Hematopoietic multipotent progenitor cell treated with erythropoietin and hydrocortisone succinate and interleukin-3 and kit ligand, for 6 days (in vitro differentiated cells): Measurements from ENCODE around the gene PLAGL1.

Experiments
- DNase-seq: peaks from one replicate; pipeline ENCODE4 v3.0.0-alpha.2; 2015

PLAGL1 gene

DNA sequence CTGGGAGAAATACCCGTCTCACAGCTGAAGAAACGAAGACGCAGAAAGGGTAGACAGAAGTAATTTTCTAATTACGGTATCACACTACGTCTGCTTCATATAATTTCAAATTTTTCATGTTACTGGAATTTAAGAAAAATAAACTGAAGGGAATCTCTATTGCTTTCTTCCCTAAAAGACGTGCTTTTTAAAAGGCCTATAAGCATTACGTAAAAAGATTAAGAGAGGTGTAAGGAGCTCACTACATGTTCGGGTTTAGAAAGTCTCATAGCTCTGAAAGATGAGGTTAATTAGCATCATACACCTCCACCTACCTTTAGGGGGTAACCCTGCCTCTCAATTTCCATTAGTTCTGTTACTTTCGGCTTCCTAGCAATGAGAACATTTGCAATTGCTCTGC lies 787 bp upstream of the PLAGL1 start:
- no peak for DNase-seq

GRCh38 chr6:144007478-144008119 lies 460 bp downstream of the PLAGL1 start:
- DNase-seq = peak; percentile 42

DNA sequence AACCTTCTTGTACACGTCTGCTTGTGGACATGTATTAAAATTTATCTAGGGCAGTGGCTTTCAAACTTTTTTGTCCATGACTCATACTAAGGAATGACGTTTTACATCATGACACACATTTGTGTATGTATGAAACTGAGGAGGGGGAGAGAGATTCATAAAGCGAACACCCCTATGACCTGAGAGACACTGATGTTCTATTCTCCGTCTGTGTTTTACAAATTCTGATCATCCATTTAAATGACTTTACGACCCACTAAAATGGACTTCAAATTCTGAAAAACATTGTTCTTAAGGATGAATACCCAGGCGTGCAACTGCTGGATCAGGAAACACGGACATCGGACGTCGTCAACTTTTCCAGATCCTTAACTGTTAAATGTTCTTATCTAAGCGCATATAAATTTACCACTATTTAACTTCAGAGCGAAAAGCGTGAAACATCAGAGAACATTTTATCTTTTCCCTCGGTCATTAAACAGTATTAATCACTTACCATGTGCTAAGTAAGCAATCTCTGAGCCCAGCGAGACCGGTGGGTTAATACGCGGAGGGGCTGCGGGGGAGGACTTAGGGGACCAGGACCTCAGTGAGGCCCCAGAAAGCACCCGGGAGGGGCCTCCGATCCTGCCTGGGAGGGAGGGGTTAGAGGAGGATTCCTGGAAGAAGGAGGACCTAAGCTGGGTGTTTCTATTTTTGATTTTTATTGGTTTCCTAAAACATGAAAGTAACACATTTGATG lies 1.2 kb downstream of the PLAGL1 start:
- DNase-seq = peak; percentile 50

GRCh38 chr6:143999406-143999805 lies 8.7 kb downstream of the PLAGL1 start:
- DNase-seq = no peak

DNA sequence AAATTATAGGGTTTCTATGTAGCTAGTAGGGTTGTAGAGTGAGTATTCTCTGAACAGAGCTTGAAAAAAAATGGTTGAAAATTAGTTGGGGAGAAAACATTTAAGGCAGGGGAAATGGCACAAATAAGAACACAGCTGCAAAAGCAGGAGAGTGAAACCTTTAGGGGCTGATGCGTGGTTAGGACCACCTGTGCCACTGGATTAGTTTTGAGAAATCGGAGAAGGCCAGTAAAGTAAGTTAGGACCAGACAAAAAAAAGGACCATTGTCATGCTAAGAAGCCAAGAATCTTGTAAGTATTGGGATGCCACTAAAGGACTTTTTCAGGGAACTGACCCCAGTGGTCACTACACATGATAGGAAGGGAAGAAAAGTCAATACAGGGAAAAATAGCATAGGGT lies 9.4 kb downstream of the PLAGL1 start:
- DNase-seq = no peak

DNA sequence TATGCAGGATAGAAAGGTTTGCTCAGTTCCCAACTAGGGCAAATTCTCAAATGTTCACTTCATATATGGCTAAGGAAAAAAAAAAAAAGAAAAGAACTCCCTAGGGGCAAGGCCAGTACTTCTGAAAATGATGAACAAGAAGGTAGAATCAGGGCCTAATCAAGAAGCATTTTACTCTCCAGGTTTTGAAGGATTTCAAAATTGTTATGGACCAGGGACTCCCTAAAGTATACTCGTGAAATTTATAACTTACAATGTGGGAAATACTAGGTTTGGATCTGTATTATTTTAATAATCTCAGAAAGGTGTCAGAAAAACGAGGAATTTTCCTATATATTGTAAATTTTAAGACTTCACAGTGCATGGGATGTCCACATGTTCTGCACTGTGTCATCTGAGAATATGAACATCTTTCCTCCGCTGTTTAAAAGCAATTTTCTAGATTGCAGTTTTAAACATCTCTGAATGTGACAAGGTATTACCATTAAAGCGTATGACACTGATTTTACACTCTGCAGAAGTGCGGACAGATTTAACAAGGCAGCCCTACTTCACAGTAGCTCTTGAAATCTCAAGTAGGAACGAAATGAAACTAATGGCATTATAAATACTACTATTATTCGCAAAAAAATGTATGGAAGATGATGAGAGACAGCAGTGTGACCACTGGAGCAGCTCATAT lies 14.0 kb downstream of the PLAGL1 start:
- no peak for DNase-seq

DNA sequence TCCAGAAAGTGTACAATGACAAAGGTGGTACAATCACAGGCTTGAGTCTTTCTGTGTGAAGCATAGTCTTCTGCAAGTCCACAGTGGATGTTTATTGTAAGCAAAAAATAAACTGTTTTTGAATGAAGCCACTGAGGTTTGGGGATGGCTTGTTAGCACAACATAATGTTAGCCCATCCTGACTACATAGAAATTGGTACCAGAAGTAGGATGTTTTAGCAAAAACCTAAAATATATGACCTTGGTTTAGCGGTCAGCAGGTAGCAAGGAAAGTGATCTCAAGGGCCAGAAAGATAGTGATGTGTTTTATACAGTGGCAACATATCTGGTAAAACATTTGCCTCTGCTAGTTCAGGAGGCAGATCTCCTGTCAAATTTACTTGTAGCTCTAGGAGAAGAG lies 15.8 kb downstream of the PLAGL1 start:
- no peak for DNase-seq

DNA sequence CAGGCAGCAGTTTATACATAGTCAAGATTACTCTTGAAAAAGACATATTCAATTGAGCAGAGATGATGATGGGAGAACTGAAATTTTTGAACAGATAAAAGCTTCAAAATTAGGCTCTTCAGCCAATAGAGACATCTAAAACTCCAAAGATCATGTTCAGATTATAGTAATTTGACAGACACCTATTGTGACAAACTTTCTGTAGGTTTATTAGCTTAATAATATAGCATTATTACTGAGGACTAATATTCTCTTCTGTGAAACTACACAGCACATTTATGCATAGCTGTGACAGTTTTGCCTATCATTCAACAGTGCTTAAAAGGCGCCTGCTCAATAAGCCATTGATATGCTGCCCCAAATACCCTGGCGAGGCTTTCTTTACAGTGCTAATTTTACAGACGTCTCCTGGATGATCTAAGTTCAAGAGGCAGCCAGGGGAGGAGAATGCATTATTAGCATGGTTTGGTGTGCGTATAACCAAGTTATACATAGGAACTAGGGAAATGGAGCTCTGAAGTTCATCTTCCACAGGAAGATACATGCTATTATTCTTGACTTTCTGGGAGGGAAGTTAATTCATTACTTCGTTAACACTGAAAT lies 21.5 kb downstream of the PLAGL1 start:
- DNase-seq = no peak

DNA sequence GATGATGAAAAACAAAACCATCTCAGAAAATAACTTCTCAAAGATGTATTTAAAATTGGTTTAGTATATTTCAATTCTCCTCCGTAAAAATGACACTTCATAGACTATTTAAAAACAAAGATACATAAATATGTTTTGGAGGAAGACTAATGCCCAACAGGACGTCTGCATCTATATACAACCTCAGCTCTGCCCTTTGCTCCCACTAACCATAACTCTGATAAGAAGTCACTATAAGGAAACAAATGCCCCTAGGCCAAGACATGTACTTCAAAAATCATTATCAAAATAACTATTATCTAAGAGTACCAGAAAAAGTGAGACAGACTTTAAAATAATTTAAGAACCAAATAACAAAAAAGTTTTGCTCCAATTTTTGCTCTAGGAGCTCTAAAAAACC lies 23.4 kb downstream of the PLAGL1 start:
- DNase-seq = no peak

GRCh38 chr6:143982968-143983367 lies 25.1 kb downstream of the PLAGL1 start:
- no peak for DNase-seq

DNA sequence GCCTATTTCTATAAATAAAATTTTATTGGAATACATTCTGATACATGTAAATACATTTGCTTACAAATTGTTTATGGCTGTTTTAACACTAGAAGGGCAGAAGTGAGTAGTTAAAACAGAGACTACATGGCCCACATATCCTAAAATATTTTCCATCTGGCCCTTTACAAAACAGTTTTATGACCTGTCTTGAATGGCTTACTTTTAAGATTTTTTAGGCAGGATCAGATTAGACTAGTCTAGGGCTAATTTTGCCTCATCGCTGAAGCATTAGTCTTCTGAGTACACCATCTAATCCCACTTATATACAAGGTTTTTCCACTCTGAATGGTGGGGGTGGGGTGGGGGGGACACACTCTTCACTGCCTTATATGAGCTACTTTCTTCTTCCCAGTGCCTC lies 27.1 kb downstream of the PLAGL1 start:
- DNase-seq = no peak

- DNase-seq = peak; percentile 73
Observed at GRCh38 chr6:143976806-143977349, 31.2 kb downstream of the PLAGL1 start.

DNA sequence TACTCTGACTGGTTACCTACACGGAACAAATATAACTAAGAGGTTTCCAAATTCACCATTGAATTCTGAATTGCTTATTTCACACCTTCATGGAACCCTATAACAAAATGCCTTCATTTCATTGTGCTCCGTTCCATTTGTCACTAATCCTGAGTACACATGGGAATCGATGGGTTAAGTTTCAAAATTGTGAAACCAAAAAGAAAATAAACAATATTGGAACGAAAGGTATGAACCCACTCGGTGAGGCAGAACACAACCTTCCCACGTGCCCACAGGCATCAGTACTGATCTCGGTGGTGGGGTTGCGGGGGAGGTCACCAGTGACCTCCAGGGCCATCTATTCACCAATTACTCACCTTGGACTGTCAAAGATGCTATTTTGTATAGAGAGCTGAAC lies 34.0 kb downstream of the PLAGL1 start:
- no peak for DNase-seq

- DNase-seq = no peak
Observed at GRCh38 chr6:143973097-143973966, 34.7 kb downstream of the PLAGL1 start.

DNA sequence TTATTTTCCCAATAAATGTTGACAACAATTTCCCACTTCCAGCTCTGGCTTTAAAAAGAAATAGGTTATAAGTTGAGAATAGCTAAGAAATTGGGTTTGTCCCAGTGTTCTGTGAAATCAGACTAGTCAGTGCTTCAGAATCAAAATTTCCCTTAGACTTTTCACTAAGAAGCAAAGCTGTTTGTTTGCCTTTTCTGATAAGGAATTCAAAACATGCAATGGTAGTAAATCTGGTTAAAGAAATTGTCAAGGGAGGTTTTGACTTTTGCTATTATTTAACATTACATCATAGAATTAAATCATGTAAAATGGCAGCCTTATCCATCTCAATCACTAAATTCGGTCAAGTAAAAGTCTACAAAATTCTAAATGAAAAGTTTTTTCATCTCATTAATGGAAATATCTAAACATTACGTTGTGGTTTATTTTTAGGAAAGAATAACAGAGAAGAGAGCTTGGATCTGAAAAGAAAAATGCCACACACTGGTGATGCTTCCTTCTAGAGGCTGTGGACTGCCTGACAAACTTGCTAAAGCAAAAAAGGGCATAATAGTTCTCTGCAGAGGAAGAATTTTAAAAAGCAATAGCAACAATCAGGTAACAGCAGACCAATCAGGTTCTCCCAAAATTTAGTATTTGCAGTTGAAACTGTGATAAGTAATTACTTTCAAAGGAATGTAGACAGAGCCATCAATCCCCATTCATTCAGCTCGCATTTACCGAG lies 36.4 kb downstream of the PLAGL1 start:
- DNase-seq = no peak

DNA sequence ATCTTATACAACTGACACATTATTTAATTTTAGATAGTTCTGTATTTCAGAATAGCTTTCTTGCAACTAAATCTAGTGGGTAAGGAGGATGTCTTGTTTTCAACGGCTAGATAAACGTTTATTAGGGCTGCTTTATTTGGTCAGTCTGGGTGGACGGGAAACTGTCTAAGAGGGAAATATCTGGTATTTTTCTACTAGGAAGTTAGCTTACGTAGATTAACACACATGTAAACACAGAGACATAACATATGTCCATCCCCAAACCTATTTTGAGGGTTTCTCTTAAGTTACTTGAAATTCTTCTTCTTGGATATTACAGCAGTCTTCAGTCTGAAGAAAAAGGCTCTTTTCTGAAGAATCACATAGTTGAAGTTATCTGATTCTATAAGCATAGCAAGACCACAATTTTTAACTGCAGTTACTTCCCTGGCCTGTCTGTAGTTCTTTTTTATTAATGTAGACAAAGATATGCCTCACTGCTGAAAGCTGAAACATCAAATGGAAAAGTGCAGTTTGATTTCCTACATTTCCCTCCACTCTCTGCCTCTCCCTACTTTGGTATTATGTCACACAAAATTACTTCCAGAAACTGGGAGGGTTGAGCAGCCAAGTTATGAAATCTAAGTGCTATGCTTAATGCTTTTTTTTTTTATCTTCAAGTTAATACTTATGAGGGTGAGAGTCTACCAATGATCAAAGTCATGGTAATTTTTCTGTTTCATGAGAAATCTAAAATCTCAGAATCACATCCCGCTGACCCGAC lies 37.4 kb downstream of the PLAGL1 start:
- peak; percentile 38 for DNase-seq

- DNase-seq = peak; percentile 83
Observed at GRCh38 chr6:143969077-143969476, 39.0 kb downstream of the PLAGL1 start.

GRCh38 chr6:143967706-143968376 lies 40.2 kb downstream of the PLAGL1 start:
- peak; percentile 67 for DNase-seq

GRCh38 chr6:143966312-143966711 lies 41.7 kb downstream of the PLAGL1 start:
- peak; percentile 38 for DNase-seq

DNA sequence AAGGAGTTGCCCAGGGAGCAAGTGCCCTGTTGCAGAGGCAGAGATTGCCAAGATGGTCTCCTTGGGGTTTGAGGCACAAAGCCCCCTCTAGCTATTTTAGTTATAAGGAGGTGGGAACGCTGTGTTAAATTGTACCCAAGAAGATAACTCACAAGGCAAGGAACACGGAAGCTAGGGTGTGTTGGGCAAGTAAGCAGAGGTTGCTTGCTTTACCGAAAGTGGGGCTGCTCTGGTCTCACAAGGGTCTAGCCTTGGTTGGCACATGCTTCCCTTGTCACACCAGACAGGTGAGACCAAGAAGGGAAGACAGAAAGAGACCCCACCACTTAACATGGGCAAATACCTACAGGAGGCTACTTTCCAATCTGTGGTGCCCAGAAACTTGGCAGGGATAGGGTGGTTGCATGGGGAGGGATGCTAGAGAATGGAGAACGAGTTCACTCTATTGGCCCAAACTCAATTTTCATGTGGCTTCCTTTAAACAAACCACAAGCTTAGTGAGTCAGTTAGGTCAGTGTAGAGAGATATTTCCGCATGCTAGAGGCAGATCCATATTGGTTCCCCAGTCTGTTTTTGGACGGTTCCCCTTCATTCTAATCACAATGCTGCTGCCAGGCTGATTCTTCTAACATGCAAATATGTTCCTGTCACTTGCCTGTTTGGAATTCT lies 42.4 kb downstream of the PLAGL1 start:
- DNase-seq = peak; percentile 85
